Measurements from ENCODE around the gene RNF182. TPM values are rescaled to one million over a fixed set of nuclear protein-coding genes. Genes with fewer than 3 reads are reported as not detected.

RNF182 gene
- total RNA-seq, 4 donors from 2014 or later, result under 0.01 to 0.41 (median 0.34) TPM; not detected in 1

GRCh38 chr6:13986700-13987399, 62.1 kb downstream of the RNF182 start:
- Histone ChIP-seq H3K9me3 (no peaks in the 10 kb centered on the region), H3K27ac (no peak overlapping the region), H3K4me3 (no peak overlapping the region), H3K4me1 (no peaks in the 10 kb centered on the region), H3K36me3 (no peaks in the 10 kb centered on the region), H3K27me3 (no peaks in the 10 kb centered on the region)
- DNase-seq, result no peak
- TF ChIP-seq CTCF (IDR thresholded peaks at IDR 0.05) (no peak), POLR2A (IDR thresholded peaks at IDR 0.05) (no peak)
- intact Hi-C loops (cut with DNase I; ENCODE audit: low total_unique reads), result no loop called here

GRCh38 chr6:13987400-13987865, 62.7 kb downstream of the RNF182 start:
- no peaks in the 10 kb centered on the region for H3K27me3 ChIP-seq
- DNase-seq, result no peak
- no peaks in the 10 kb centered on the region for H3K4me1 ChIP-seq
- H3K36me3 ChIP-seq, result no peaks in the 10 kb centered on the region
- TF ChIP-seq POLR2A (IDR thresholded peaks at IDR 0.05) (no peak), CTCF (IDR thresholded peaks at IDR 0.05) (no peak)
- intact Hi-C loops (cut with DNase I; ENCODE audit: low total_unique reads), result no loop called here
- no peak overlapping the region for H3K4me3 ChIP-seq
- no peaks in the 10 kb centered on the region for H3K9me3 ChIP-seq
- no peak overlapping the region for H3K27ac ChIP-seq

GRCh38 chr6:13988049-13988738, 63.4 kb downstream of the RNF182 start:
- Histone ChIP-seq H3K27me3 (no peaks in the 10 kb centered on the region), H3K36me3 (no peaks in the 10 kb centered on the region), H3K27ac (no peak overlapping the region), H3K4me3 (no peak overlapping the region), H3K4me1 (no peaks in the 10 kb centered on the region), H3K9me3 (no peaks in the 10 kb centered on the region)
- TF ChIP-seq POLR2A (IDR thresholded peaks at IDR 0.05) (no peak), CTCF (IDR thresholded peaks at IDR 0.05) (no peak)
- intact Hi-C loops (cut with DNase I; ENCODE audit: low total_unique reads), result no loop called here
- DNase-seq, result no peak

- DNase-seq, result no peak
- Histone ChIP-seq H3K4me3 (no peak overlapping the region), H3K27me3 (no peaks in the 10 kb centered on the region), H3K9me3 (no peaks in the 10 kb centered on the region), H3K36me3 (no peaks in the 10 kb centered on the region), H3K4me1 (no peaks in the 10 kb centered on the region), H3K27ac (no peak overlapping the region)
- TF ChIP-seq CTCF (IDR thresholded peaks at IDR 0.05), result no peak
- TF ChIP-seq POLR2A (IDR thresholded peaks at IDR 0.05), result no peak
- intact Hi-C loops (cut with DNase I; ENCODE audit: low total_unique reads), result no loop called here
Measured at GRCh38 chr6:13988908-13989307, 64.2 kb downstream of the RNF182 start.

GRCh38 chr6:13989496-13990144, 64.9 kb downstream of the RNF182 start:
- DNase-seq, result no peak
- intact Hi-C loops (cut with DNase I; ENCODE audit: low total_unique reads), result no loop called here
- Histone ChIP-seq H3K4me1 (no peaks in the 10 kb centered on the region), H3K4me3 (no peak overlapping the region), H3K36me3 (no peaks in the 10 kb centered on the region), H3K27me3 (no peaks in the 10 kb centered on the region), H3K9me3 (no peaks in the 10 kb centered on the region), H3K27ac (no peak overlapping the region)
- TF ChIP-seq POLR2A (IDR thresholded peaks at IDR 0.05), result no peak
- TF ChIP-seq CTCF (IDR thresholded peaks at IDR 0.05), result no peak

Data from uterus (tissue), 4 donors.